AG09309 (cell line): Measurements from ENCODE around the gene METTL13.

Experiments
- DNase-seq: peaks from one replicate; pipeline ENCODE4 v3.0.0-alpha.2; 2010; ENCODE audit warnings: low read depth
- H3K4me3 ChIP-seq: 2 replicates; pipeline ENCODE4 v1.5.1; 2011; ENCODE audit warnings: mild to moderate bottlenecking, low read depth, low read length, moderate library complexity; ENCODE audit not compliant: control insufficient read depth
- TF ChIP-seq, protein P1 (sequence below): IDR thresholded peaks from 2 replicates; pipeline ENCODE4 v1.5.1; 2011; ENCODE audit warnings: mild to moderate bottlenecking, low read depth, low read length, inconsistent platforms; ENCODE audit not compliant: insufficient read depth, control insufficient read depth; ENCODE audit errors: missing control alignments

The METTL13 gene

DNA sequence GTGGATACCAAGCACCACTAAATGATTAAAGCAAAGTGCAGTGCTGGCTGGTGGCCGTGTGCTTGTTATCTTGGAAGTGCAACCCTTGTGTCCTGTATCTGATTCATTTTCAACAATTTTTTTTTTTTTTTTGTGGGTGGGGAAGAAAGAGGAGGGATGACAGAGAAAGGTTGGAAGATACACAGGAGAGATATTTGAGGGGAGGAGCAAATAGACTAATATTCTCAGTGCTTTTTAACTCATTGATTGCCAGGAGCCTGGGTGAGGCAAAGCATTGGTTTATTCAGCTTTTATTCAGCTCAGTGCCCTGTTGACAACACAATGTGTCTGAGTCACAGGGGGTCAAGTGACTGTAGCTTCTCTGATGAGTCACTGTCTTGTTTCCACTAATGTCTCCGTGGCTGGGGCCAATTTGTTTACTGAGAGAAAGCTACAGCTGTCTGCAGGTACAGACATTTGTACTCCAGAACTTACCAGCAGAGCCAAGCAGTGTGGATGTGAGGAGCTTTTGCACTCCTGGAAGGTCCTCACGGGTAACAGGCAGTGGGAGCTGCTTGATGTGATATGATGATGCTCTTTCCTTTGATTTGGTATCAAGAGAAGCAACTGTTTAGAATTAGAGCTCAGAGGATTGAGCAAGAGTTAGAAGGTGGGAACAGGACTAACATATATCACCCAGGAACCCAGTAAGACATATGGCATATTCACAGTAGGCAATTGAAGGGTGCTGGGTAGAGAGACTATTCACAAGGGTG is 36.2 kb downstream of the METTL13 start:
- H3K4me3 ChIP-seq = no peak overlapping the region
- TF ChIP-seq, protein P1, sequence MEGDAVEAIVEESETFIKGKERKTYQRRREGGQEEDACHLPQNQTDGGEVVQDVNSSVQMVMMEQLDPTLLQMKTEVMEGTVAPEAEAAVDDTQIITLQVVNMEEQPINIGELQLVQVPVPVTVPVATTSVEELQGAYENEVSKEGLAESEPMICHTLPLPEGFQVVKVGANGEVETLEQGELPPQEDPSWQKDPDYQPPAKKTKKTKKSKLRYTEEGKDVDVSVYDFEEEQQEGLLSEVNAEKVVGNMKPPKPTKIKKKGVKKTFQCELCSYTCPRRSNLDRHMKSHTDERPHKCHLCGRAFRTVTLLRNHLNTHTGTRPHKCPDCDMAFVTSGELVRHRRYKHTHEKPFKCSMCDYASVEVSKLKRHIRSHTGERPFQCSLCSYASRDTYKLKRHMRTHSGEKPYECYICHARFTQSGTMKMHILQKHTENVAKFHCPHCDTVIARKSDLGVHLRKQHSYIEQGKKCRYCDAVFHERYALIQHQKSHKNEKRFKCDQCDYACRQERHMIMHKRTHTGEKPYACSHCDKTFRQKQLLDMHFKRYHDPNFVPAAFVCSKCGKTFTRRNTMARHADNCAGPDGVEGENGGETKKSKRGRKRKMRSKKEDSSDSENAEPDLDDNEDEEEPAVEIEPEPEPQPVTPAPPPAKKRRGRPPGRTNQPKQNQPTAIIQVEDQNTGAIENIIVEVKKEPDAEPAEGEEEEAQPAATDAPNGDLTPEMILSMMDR = no peak
- no peak for DNase-seq

DNA sequence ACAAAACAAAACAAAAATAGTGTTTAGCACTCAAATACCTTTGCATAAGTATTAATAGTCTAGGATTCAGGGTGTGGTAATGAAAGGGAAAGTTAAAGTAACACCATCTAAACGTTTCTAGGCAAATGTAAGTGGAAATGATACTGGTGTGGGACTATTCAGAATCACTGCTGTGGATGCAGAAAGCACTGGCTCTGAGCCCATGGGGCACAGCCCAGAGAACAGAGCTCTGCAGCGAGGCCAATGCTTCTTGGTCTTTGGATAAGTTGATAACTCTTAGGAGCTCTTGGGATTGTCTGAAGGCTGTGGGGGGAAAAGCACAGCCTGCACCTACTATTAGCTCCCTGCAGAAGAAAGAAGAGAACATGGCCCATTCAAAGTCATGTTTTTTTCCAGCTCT is 38.5 kb downstream of the METTL13 start:
- no peak overlapping the region for H3K4me3 ChIP-seq
- TF ChIP-seq, protein P1 = no peak
- no peak for DNase-seq

DNA sequence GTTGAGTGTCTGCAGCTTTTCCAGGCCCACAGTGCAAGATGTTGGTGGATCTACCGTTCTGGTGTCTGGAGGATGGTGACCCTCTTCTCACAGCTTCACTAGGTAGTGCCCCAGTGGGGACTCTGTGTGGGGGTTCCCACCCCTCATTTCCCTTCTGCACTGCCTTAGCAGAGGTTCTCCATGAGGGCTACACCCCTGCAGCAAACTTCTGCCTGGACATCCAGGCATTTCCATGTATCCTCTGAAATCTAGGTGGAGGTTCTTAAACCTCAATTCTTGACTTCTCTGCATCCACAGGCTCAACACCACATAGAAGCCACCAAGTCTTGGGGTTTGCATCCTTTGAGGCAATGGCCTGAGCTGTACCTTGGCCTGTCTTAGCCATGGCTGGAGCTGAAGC is 45.5 kb downstream of the METTL13 start:
- no peak for DNase-seq
- TF ChIP-seq, protein P1 = no peak
- H3K4me3 ChIP-seq = no peak overlapping the region

DNA sequence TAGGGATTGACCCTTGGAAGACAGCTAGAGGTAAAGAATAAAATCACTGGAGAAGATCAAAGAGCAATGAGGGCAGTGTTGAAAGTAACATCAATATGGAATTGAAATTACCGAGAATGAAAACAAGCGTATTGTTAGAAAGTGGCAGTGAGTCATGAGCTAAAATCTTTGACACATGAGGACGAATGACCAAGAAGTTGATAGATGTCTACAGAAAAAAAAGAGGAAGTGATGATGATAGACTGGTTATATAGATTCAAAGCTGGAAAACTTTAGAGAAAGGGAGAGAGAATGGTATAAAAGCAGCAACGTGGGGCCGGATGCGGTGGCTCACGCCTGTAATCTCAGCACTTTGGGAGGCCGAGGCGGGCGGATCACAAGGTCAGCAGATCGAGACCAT is 47.3 kb downstream of the METTL13 start:
- TF ChIP-seq, protein P1 = no peak

DNA sequence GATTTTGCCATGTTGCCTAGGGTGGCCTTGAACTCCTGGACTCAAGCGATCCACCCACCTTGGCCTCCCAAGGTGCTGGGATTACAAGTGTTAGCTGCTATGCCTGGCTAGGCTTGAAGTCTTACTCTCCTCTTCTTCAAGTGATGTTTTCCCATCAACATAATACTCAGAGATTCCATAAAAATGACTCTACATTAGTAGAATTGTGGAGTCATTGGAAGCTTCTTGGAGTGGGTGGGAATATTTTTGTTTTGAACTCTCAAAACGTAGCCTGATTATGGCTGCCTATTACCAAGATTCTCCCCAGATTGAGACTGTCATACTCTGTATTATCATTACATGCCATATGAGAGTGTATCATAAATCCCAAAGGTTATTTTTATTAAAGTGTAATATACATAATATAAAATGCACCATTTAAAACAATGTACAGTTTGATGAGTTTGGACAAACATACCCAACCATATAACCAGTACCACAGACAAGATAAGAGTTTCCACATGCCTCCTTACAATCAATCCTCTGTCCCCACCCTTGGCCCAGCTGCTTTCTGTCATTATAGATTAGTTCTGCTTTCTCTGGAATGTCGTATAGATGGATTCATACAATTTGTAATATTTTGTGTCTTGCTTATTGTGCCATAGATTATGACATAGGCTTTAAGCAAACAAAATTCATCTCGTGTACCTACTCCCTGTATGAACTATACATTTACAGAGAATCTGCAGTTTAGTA is 51.8 kb downstream of the METTL13 start:
- no peak for DNase-seq

More for the DNA sequence above, 47.3 kb downstream of the METTL13 start:
- no peak overlapping the region for H3K4me3 ChIP-seq
- DNase-seq = no peak

DNA sequence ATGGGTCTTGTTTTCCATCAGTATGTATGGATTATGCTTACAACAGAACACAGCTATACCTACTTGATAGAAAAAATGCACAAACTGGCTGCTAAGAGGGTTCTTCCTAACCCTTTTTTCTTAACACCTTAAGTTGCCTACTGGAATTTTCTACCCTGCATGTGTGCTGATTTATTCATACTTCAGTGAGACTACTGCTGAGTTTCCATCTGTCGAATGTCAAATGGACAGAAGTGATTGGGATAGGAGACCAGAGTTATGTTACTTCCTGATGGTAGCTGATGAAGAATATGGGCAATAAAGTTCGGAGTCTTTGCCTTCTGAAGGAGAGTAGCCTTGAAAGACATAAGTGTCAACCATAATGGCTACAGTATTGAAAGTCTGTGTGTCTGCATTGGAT is 53.4 kb downstream of the METTL13 start:
- TF ChIP-seq, protein P1 = no peak
- H3K4me3 ChIP-seq = no peak overlapping the region
- DNase-seq = no peak

More for the DNA sequence above, 51.8 kb downstream of the METTL13 start:
- no peak overlapping the region for H3K4me3 ChIP-seq
- TF ChIP-seq, protein P1 = no peak
